NT2/D1 (cell line): ENCODE measurements around the gene LRMDA.

Source experiments
- SUZ12 ChIP-seq: IDR thresholded peaks from 2 replicates; pipeline ENCODE4 v1.6.1; 2011; ENCODE audit not compliant: insufficient read length, insufficient read depth; ENCODE audit errors: extremely low read depth
- YY1 ChIP-seq: IDR thresholded peaks from 2 replicates; pipeline ENCODE4 v1.6.1; 2011; ENCODE audit not compliant: insufficient read length, insufficient read depth
- ZNF274 ChIP-seq: IDR thresholded peaks from 2 replicates; pipeline ENCODE4 v1.6.1; 2011; ENCODE audit warnings: mild to moderate bottlenecking, low read depth, low read length

GRCh38 chr10:76514321-76514720 is 1082.9 kb downstream of the LRMDA start:
- TF ChIP-seq SUZ12 (no peak), ZNF274 (no peak), YY1 (no peak)
